ENCODE measurements around the gene SAMD3. TPM values are rescaled to one million over a fixed set of nuclear protein-coding genes. Genes with fewer than 3 reads are reported as not detected.
"Not testable (repeated sequence)": the region's sequence is repeated elsewhere in the genome, so short reads cannot be mapped to it uniquely, and the experiment has no call there.

SAMD3 gene
- total RNA-seq, 2 experiments from 2014 or later, result 3.7 to 3.8 TPM

DNA sequence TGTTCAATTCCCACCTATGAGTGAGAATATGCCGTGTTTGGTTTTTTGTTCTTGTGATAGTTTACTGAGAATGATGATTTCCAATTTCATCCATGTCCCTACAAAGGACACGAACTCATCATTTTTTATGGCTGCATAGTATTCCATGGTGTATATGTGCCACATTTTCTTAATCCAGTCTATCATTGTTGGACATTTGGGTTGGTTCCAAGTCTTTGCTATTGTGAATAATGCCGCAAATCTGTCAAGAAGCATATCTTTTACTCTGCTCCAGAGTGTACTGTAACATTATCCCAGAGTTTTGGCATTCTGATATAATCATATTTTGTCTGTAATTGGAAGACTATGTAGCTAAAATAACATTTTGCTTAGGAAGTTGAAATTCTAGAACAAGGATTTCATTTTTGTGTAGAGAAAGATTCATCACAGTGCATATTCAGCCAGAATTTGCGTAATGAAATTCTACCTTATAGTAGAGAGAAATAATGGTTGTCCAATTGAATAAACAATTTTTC, 105.5 kb downstream of the SAMD3 start:
- H3K27me3 Mint-ChIP-seq; DNase-seq; CTCF ChIA-PET; H3K27ac Mint-ChIP-seq; H3K4me3 Mint-ChIP-seq; intact Hi-C loops (cut with micrococcal nuclease); H3K36me3 Mint-ChIP-seq; POLR2A ChIA-PET; H3K9me3 Mint-ChIP-seq; H3K4me1 Mint-ChIP-seq (ENCODE audit: low read depth): not testable (repeated sequence)

DNA sequence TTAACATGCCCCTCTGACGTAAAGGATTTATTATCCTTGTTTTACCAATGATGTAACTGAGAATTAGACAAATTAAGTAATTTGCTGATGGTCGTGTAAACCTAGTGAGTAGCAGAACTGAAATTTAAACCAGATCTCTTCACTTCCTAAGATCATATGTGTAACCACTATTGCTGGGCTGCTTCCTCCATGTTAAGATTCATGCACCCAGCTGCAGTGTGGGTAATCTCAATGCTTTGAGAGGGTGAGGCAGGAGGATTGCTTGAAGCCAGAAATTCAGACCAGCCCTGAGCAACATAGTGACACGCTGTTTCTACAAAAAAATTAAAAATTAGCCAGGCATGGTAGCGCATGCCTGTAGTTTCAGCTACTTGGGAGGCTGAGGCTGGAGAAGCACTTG, 106.5 kb downstream of the SAMD3 start:
- intact Hi-C loops (cut with micrococcal nuclease), result no loop called here
- H3K36me3 Mint-ChIP-seq, result peaks cover 5% of the 10 kb centered on the region
- peaks cover 2% of the 10 kb centered on the region for H3K4me1 Mint-ChIP-seq (ENCODE audit: low read depth)
- no peak for DNase-seq
- no peak overlapping the region for H3K27ac Mint-ChIP-seq
- ChIA-PET CTCF (no interaction called here), POLR2A (no interaction called here)
- H3K4me3 Mint-ChIP-seq, result no peak overlapping the region
- no peaks in the 10 kb centered on the region for H3K9me3 Mint-ChIP-seq
- no peaks in the 10 kb centered on the region for H3K27me3 Mint-ChIP-seq

DNA sequence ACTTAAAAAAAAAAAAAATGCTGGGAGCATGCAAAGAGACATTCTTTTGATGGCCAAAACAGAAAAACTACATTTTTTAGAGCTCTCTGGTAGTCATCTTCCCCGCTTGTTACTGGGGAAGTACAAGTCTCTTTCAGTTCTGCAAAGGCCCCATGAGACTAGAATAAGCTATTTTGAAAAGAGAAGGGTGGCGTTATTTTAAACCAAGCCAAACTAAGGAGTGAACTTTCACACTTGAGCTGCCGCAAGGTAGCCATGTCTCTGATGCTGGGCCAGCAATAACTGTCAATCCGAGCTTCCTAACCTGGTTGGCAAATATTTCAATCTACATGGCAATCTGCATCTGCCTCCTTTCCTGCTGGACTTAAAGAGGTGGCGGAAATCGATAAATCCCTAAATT, 107.7 kb downstream of the SAMD3 start:
- peaks cover 14% of the 10 kb centered on the region for H3K36me3 Mint-ChIP-seq
- intact Hi-C loops (cut with micrococcal nuclease), result no loop called here
- peaks cover 2% of the 10 kb centered on the region for H3K4me1 Mint-ChIP-seq (ENCODE audit: low read depth)
- CTCF ChIA-PET, result no interaction called here
- no peak for DNase-seq
- H3K27ac Mint-ChIP-seq, result no peak overlapping the region
- no peak overlapping the region for H3K4me3 Mint-ChIP-seq
- no peaks in the 10 kb centered on the region for H3K27me3 Mint-ChIP-seq
- POLR2A ChIA-PET, result no interaction called here
- H3K9me3 Mint-ChIP-seq, result no peaks in the 10 kb centered on the region

DNA sequence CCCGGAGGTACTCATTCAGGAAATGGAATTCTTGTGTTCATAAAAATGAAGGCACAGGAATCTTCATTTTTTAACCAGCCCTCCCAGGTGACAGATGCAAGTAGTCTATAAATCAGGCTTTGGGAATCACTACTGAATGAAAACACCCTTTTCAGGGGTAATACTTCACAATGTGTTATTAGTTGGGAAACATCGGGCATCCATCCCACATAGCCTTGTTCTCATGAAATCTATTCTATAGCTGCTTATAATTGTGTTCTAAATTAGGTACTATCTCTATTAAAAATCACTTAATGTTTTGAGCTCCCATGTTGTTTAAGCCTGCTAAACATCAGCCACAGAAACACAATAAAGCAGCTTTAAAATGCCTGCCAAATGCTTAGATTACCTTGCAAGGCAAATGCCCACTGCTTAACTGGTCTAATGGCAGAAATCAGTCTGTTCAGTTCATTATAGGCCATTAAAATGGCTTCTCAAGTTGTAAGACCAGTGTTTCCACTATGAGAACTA, 109.5 kb downstream of the SAMD3 start:
- ChIA-PET POLR2A (no interaction called here), CTCF (no interaction called here)
- Mint-ChIP-seq H3K36me3 (peaks cover 26% of the 10 kb centered on the region), H3K9me3 (peaks cover 5% of the 10 kb centered on the region), H3K27me3 (no peaks in the 10 kb centered on the region), H3K4me1 (ENCODE audit: low read depth) (peaks cover 2% of the 10 kb centered on the region), H3K4me3 (no peak overlapping the region), H3K27ac (no peak overlapping the region)
- intact Hi-C loops (cut with micrococcal nuclease), result no loop called here
- DNase-seq, result no peak

DNA sequence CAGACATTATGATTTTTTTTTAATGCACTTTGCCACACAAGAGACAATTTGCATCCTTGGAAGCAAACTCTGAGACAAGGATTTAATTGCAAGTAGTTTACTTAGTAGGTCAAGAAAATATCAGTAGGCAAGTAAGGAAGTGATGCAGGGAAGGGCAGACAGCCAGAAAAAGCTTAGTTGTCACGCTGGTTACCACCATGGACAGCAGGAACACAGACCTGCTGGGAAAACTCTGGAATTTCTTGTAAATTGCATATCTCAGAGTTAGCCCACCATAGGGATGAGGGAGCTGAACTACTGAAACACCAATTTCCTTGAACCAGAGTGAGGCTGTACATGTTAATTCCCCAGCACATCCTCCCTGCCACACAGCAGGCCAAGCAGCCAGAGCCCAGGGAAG, 111.7 kb downstream of the SAMD3 start:
- no peak for DNase-seq
- Mint-ChIP-seq H3K4me3 (no peak overlapping the region), H3K9me3 (peaks cover 5% of the 10 kb centered on the region), H3K36me3 (peaks cover 38% of the 10 kb centered on the region), H3K4me1 (ENCODE audit: low read depth) (peaks cover 6% of the 10 kb centered on the region), H3K27me3 (no peaks in the 10 kb centered on the region), H3K27ac (no peak overlapping the region)
- CTCF ChIA-PET, result interaction anchor here (1.3 kb wide), 1 partner anchor 12 kb away, joined by 4 read pairs; no protein-coding TSS in a partner anchor
- POLR2A ChIA-PET, result no interaction called here
- intact Hi-C loops (cut with micrococcal nuclease), result no loop called here

DNA sequence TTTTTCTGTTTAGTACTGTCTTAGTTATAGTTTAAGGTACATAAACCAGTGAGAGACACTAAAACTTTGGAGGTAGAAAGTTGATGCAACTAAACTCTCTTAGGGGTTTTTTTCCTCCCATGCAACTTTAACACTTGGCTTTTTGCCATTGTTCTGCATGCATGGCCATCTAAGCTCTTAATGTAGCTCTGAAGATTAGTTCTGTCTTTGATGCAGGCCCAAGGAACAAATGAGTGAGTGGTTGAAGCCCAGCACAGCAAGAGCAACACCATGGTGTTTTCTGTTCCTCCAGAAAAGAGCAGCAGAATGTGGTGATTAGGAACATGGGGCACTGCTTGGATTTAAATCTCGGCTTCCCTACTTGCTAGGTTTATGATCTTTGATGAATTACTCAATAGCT, 115.0 kb downstream of the SAMD3 start:
- POLR2A ChIA-PET, result no interaction called here
- no peak for DNase-seq
- Mint-ChIP-seq H3K27me3 (no peaks in the 10 kb centered on the region), H3K27ac (no peak overlapping the region), H3K9me3 (peaks cover 5% of the 10 kb centered on the region), H3K36me3 (peaks cover 33% of the 10 kb centered on the region), H3K4me3 (no peak overlapping the region), H3K4me1 (ENCODE audit: low read depth) (peaks cover 6% of the 10 kb centered on the region)
- intact Hi-C loops (cut with micrococcal nuclease), result no loop called here
- CTCF ChIA-PET, result no interaction called here

DNA sequence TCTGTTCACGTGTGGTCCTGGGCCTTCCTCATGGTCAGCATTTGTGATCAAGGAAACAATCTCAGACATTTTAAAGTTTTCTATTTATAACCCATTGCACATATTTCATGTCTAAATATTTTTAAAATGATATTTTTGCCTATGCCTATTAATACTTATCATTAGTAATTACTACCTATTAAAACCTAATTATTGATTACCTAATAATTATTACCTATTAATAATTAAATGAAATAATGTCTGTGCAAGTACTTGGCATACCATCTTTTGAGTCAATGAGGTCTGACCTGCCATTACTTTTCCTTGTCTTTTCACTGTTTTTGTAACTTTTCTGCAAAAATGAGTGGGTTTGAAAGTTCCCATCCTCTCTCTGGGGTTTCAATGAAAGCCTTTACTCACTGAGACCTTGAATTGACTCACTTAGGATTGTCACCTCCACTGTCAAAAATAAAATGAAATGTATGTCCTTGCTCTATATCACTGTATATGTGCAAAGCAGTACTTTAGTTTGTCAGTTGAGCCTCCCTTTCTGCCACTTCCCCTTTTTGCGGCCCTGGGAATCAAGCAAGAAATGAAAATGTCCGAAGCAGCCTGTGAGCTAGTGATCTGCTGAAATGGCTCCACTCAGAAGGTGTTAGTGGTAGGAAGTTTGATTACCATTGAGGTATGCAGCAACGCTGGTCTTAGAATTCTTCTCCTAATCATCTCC, 116.6 kb downstream of the SAMD3 start:
- CTCF ChIA-PET, result no interaction called here

DNA sequence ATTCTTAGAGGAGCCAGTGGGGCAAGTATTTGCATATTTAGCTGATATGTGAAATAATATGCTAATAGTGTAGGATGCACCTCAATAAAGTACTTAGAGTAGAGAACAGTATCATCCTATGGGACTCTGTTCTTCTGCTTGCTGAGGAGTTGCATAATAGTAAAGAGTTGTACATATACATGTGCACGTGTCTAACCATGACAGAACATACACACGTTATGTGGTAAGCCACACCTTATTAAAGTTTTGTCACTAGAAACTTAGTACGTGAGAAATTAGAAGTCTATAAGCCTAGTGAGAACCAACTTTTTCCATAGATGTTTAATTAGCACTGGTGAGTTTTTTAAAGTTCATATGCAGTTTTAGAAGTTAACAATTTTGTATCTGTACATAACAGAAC, 123.6 kb downstream of the SAMD3 start:
- POLR2A ChIA-PET, result no interaction called here

More for the DNA sequence above, 116.6 kb downstream of the SAMD3 start:
- POLR2A ChIA-PET, result no interaction called here
- no peak for DNase-seq
- Mint-ChIP-seq H3K4me1 (ENCODE audit: low read depth) (peaks cover 6% of the 10 kb centered on the region), H3K9me3 (peaks cover 5% of the 10 kb centered on the region), H3K4me3 (no peak overlapping the region), H3K27ac (no peak overlapping the region), H3K36me3 (peaks cover 43% of the 10 kb centered on the region), H3K27me3 (no peaks in the 10 kb centered on the region)
- intact Hi-C loops (cut with micrococcal nuclease), result no loop called here

DNA sequence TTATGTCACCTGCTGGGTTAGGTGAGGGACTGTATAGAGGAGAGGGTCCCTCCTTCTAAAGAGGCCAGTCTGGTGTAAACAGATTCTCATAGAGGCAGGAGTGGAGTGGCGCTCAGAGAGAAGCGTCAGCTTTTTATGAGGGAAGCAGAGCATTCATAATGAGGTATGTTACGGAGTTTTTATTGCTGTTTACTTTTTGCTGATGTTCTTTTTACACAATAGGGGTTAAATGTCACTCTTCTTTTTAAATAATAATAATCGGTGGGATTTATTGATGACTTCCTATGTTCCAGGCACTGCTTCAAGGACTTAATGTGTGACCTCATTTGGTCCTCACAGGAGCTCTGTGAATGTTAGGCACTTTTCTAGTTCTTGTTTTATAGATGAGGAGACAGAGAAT, 124.4 kb downstream of the SAMD3 start:
- Mint-ChIP-seq H3K27ac (no peak overlapping the region), H3K4me3 (no peak overlapping the region), H3K36me3 (peaks cover 20% of the 10 kb centered on the region), H3K4me1 (ENCODE audit: low read depth) (peaks cover 2% of the 10 kb centered on the region), H3K9me3 (no peaks in the 10 kb centered on the region), H3K27me3 (no peaks in the 10 kb centered on the region)
- ChIA-PET CTCF (no interaction called here), POLR2A (no interaction called here)
- intact Hi-C loops (cut with micrococcal nuclease), result no loop called here
- DNase-seq, result no peak

More for the DNA sequence above, 123.6 kb downstream of the SAMD3 start:
- Mint-ChIP-seq H3K36me3 (peaks cover 20% of the 10 kb centered on the region), H3K4me3 (no peak overlapping the region), H3K27me3 (no peaks in the 10 kb centered on the region), H3K4me1 (ENCODE audit: low read depth) (no peaks in the 10 kb centered on the region), H3K9me3 (no peaks in the 10 kb centered on the region), H3K27ac (no peak overlapping the region)
- CTCF ChIA-PET, result interaction anchor here (1.4 kb wide), 1 partner anchor 13 kb away, joined by 4 read pairs; no protein-coding TSS in a partner anchor
- no peak for DNase-seq
- intact Hi-C loops (cut with micrococcal nuclease), result no loop called here

Other genes starting within 250 kb of the SAMD3 start
- 1 to 10 TPM; 5.2 to 7.4 TPM for gene L3MBTL3, start 204.4 kb downstream of the SAMD3 start, total RNA-seq
- gene TMEM200A, start 143.1 kb upstream of the SAMD3 start, total RNA-seq, result under 1 TPM; 0.34 to 0.78 TPM

Data from activated CD4-positive, alpha-beta memory T cell treated with anti-CD3 and anti-CD28 coated beads for 36 hours (primary cell).